ENCODE results near the gene AP1G1.
"Not testable (repeated sequence)": the region's sequence is repeated elsewhere in the genome, so short reads cannot be mapped to it uniquely, and the experiment has no call there.

The AP1G1 gene

DNA sequence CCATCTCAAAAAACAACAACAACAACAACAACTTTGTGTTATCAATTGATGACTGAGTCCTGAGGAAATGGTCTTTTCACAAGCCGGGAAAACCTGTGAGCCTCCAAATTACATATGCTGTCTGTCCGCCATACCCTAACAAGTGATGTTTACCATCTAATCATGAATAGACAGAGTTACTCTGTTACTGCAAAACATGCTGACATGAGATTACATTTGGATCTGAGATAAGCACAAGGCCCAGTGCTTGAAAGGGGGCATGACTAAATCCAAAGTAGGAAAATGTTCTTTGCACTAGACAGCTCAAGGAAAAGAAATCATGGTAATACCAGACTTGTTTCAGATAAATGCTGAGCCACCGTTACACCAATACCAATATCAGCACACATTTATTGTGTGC lies 28.5 kb upstream of the AP1G1 start:
- DNase-seq: peak; percentile 67 to 86
- TF ChIP-seq POLR2A (IDR thresholded peaks at IDR 0.05; ENCODE audit: low read length) (no peak), GATA1 (IDR thresholded peaks at IDR 0.05; ENCODE audit: low read depth, low read length) (no peak)

DNA sequence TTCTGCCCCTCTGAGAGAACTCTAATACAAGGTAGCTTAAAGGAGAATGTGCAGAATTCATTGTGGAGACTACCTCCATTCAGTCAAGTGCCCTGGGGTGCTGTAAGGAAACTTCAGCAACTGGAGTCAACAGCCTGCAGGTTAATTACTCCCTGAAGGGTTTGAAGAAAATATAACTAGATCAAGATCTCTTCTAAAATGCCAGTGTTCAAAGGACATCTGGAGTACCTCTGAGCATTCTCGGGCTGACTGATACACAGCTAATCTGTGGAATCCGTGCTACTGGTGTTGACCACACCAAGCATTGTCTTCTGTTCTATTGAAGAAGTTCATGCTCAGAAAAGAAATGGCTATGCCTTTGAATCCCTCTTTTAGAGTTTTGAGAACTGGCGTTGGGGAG lies 25.7 kb upstream of the AP1G1 start:
- no peak for TF ChIP-seq POLR2A (IDR thresholded peaks at IDR 0.05; ENCODE audit: low read length)
- TF ChIP-seq GATA1 (IDR thresholded peaks at IDR 0.05; ENCODE audit: low read depth, low read length): no peak
- no peak for DNase-seq

DNA sequence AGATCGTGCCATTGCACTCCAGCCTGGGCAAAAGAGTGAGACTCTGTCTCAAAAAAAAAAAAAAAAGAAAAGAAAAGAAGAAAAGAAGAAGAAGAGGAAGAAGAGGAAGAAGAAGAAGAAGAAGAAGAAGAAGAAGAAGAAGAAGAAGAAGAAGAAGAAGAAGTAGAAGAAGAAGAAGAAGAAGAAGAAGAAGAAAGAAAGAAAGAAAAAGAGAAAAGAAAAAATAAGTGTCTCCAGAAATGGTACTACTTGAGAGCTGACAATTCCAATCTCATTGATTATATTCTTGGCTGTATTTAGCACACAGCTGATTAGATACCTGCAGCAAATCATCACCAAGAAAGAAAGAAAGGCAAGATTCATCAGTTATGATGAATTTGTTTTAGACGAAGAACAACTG lies 23.5 kb upstream of the AP1G1 start:
- not testable (repeated sequence) for DNase-seq

DNA sequence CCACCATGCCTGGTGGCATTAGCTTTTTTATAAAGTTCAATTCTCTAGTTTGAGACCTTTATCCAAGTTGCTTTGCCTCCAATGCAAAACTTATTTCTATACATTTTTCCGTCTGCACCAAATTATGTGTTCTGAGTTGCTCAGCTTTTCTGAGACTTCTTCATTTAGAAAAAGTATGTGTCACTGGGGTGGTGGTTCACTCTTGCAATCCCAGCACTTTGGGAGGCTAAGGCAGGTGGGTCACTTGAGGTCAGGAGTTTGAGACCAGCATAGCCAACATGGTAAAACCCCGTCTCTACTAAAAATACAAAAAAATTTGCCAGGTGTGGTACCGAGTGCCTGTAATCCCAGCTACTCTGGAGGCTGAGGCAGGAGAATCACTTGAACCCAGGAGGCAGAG lies 23.1 kb upstream of the AP1G1 start:
- DNase-seq: not testable (repeated sequence)

DNA sequence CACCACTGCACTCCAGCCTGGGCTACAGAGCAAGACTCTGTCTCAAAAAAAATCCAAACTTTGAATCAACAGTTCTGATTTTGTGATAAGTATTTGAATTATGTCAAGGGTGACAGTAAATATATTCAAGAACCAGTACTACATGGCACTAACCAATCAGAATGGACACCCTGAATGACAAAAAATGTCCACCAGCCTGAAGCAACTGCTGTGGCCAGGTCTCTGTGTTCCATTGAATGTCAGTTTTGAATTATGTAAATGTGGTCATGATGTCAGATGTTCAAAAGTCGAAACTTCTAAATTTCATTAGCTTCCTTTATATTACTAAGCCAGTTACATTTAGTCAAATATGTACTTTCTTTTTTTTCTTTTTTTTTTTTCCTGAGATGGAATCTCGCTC lies 21.7 kb upstream of the AP1G1 start:
- no peak for DNase-seq
- TF ChIP-seq GATA1 (IDR thresholded peaks at IDR 0.05; ENCODE audit: low read depth, low read length): no peak
- TF ChIP-seq POLR2A (IDR thresholded peaks at IDR 0.05; ENCODE audit: low read length): no peak

DNA sequence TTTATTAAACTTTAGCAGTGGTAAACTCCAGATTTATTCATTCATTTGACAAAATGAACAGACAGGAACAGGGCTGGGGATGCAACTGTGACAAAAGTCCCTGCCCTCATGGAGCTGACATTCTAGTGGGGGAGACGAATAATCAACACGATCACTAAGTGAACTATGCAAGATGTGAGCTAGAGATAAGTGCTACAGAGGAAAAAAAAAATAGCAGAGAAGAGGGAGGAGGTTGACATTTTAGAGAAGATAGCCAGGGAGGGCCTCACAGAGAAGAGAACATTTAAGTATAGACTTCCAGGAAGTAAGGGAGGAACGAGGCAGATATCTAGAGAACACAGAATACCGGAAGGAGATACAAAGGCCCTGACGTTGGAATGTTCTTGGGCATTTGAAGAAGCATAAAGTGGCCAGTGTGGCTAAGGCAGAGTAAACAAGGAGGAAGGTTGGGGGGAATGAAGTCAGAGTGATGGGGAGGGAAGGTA lies 17.9 kb upstream of the AP1G1 start:
- TF ChIP-seq POLR2A (IDR thresholded peaks at IDR 0.05; ENCODE audit: low read length): no peak
- no peak for TF ChIP-seq GATA1 (IDR thresholded peaks at IDR 0.05; ENCODE audit: low read depth, low read length)
- DNase-seq: peak; percentile 51 to 67

DNA sequence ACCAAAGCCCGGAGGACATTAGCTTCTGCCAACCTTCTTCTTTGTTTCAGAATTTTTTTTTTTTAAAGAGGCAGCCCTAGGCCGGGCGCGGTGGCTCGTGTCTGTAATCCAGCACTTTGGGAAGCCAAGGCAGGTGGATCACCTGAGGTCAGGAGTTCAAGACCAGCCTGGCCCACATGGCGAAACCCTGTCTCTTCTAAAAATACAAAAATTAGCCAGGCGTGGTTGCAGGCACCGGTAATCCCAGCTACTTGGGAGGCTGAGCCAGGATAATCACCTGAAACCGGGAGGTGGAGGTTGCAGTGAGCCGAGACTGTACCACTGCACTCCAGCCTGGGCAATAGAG lies 8.5 kb upstream of the AP1G1 start:
- DNase-seq: not testable (repeated sequence)

DNA sequence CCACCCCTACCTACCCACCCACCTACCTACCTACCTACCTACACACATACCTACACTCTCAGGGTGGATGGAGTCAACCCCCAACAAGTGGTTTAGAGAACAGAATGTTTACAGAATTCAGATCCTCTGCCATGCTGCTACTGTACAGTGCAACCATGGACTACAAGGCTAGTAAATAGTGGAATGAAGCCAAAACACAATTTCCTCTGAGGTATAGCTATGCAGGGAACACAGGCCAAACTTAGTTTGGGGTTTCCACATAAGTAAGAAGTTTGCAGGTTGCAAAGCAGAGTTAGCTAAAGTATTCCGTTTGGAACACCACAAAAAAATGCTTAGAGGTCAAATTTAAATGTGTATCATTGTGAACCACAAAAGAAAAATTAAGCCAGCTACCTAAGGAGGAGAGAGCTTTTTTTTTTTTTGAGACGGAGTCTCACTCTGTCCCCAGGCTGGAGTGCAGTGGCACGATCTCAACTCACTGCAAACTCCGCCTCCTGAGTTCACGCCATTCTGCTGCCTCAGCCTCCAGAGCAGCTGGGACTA lies 2.7 kb upstream of the AP1G1 start:
- DNase-seq: no peak

DNA sequence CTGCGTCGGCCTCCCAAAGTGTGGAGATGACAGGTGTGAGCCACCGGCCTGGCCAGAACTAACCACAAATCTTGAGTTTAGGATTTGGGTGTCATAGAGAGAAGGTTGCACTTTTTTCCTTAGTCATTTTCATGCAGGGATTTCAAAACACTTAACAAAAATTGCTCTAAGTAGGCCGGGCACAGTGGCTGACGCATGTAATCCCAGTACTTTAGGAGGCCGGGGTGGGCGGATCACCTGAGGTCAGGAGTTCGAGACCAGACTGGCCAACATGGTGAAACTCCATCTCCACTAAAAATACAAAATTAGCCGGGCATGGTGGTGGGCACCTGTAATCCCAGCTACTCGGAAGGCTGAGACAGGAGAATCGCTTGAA lies 1.5 kb upstream of the AP1G1 start:
- peak in 1 of 2 experiments; percentile 34 for DNase-seq

More for the DNA sequence above, 2.7 kb upstream of the AP1G1 start:
- TF ChIP-seq POLR2A (IDR thresholded peaks at IDR 0.05; ENCODE audit: low read length) (no peak), GATA1 (IDR thresholded peaks at IDR 0.05; ENCODE audit: low read depth, low read length) (no peak)

DNA sequence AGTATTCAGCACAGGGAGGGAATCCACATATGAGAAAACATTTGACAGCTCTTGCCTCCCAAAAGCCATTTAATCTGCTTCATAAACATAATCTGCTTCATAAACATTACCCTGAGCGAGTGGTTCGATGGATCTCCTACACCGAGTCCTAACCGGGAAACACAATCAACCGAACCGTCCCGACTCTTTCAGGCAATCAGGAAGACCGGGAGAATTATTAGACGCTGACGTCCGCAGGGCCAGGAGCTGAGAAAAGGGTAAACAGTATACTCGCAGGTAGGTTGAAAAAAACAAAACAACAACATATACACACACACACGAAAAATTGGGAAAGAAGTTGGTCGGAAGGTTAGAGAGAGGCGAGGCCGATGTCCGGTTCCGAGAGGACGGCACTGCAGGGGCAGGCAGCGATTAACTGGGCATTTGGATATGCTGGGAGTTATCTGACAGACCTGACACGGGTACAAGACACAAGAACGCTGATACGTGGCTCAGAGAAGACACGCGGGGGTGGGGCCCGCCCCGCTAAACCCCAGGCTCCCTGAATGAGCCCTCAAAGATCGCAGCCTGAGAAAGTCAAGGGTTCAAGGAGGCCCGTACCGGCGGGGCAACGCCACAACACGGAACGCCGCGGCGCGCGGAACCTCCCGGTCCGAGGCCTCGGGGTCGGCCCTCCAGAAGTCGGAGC lies 585 bp downstream of the AP1G1 start:
- DNase-seq: peak; percentile 90 to 91
- TF ChIP-seq GATA1 (IDR thresholded peaks at IDR 0.05; ENCODE audit: low read depth, low read length): no peak
- TF ChIP-seq POLR2A (IDR thresholded peaks at IDR 0.05; ENCODE audit: low read length): no peak

DNA sequence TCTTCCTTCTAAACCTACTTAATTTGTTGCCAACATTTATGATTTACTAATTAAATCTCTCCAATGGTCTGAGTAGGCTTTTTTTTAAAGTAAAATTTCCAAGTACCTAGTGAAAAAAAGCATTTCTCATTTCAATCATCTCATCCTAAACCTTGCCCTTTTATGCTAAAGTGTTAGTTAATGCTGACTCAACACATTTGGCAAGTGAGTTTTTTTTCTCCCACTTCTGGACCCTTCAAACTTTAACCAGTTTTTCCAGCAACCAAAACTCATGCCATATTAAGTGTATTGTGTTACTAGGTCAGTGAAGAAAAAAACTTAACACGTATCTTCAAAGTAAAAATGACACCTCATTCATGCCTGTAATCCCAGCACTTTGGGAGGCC lies 5.3 kb downstream of the AP1G1 start:
- TF ChIP-seq GATA1 (IDR thresholded peaks at IDR 0.05; ENCODE audit: low read depth, low read length): no peak
- TF ChIP-seq POLR2A (IDR thresholded peaks at IDR 0.05; ENCODE audit: low read length): no peak
- DNase-seq: peak in 1 of 2 experiments; percentile 22

DNA sequence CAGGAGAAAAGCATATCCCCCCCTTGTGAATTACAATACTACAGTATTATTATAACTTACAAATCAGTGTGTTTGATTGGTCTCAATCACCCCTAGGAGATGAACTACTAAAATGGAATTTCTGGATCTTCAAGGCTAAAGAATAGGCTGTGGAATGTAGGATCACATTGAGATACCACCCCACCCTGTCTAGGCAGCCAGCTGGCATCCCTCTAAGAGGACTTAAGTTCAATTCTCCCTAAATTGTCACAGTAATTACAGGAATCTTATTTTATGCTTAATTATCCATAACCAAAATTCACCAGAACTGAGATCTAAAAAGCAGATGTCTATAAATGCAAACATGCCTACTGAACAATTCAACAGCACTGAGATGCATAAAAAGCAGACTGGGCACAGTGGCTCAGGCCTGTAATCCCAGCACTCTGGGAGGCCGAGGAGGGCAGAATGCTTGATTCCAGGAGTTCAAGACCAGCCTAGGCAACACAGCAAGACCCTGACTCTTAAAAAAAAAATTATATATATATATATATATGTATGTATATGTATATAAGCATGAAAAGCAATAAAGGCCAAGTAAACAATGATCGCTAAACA lies 12.0 kb downstream of the AP1G1 start:
- DNase-seq: no peak
- TF ChIP-seq GATA1 (IDR thresholded peaks at IDR 0.05; ENCODE audit: low read depth, low read length): no peak
- TF ChIP-seq POLR2A (IDR thresholded peaks at IDR 0.05; ENCODE audit: low read length): no peak

DNA sequence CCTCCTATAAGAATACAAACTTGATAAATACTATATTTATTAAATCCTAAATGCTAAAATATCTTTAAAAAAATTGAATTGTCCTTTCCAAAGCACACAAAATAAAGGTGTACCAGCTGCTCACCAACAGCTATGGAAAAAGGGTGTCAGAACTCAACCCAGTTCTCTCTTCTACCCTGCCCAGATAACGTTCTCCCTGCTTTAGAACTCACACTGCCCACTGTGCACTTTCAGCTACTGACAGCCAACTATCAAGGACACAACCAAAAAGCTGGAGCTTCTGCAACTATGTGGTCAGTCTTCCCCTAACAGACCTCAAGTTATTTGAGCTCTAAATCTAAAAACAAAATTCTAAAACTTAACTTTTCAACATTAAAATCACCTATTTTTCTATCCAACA lies 13.7 kb downstream of the AP1G1 start:
- no peak for TF ChIP-seq GATA1 (IDR thresholded peaks at IDR 0.05; ENCODE audit: low read depth, low read length)
- TF ChIP-seq POLR2A (IDR thresholded peaks at IDR 0.05; ENCODE audit: low read length): no peak
- no peak for DNase-seq

DNA sequence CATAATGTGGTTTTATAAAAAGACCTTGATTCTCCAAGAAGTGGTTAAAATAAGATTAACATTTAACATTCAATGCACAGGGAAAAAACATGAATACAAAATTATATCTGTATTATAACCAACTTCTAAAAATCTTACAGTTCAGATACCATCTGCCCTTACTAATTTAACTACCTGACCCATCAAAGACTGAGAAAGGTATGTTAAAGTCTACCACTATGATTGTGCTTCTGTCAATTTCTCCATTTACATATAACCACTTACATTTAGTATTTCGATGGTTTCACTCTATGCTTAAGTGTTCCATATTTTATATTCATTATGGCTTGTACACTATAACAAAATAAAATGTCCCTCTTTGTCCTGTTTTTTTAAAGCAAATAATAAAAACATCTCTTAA lies 14.6 kb downstream of the AP1G1 start:
- TF ChIP-seq POLR2A (IDR thresholded peaks at IDR 0.05; ENCODE audit: low read length) (no peak), GATA1 (IDR thresholded peaks at IDR 0.05; ENCODE audit: low read depth, low read length) (no peak)
- DNase-seq: no peak

DNA sequence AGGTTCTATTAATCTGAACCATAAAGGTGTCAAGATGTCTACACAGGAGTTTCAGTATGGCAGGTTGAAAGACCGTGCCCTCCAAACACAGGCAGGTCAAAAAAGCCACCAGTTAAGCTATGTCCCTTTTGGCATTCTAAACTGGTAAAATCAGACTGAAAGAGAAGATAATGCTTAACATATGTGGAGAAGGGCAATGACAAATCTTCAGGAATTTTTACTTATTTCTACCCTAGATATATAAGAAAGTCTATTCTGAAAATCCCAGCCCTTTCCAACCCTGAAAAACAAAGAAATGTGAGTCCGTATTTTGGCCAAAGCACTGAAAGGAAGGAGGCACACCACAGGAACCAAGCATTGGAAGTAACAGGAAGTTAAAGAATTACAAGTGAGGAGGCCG lies 16.5 kb downstream of the AP1G1 start:
- TF ChIP-seq POLR2A (IDR thresholded peaks at IDR 0.05; ENCODE audit: low read length): no peak
- TF ChIP-seq GATA1 (IDR thresholded peaks at IDR 0.05; ENCODE audit: low read depth, low read length): no peak
- DNase-seq: no peak

DNA sequence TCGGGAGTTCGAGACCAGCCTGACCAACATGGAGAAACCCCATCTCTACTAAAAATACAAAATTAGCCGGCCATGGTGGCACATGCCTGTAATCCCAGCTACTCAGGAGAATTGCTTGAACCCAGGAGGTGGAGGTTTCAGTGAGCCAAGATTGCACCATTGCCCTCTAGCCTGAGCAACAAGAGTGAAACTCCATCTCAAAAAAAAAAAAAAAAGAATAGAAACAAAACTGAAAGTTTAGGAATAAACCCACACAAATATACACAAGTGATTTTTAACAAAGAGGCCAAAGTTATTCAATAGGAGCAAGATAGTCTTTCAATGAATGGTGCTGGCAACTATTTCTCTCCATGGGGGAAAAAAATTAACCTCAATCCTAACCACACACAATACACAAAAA lies 18.3 kb downstream of the AP1G1 start:
- not testable (repeated sequence) for DNase-seq

All from erythroblast (primary cell).